Large intestine (tissue), 3 donors: ENCODE data around the gene SIMC1. TPM values are rescaled to one million over a fixed set of nuclear protein-coding genes. Genes with fewer than 3 reads are reported as not detected.

ENCODE experiments used
- DNase-seq, 2 donors: peaks; one replicate each; pipeline versions ENCODE4 v3.0.0 to v3.0.0-alpha.2; 2013
- H3K27ac ChIP-seq: one replicate; pipeline ENCODE4 v1.5.1; 2013; ENCODE audit warnings: low read length
- H3K27me3 ChIP-seq: 2 replicates; pipeline ENCODE4 v1.6.1; 2013; ENCODE audit warnings: low read length; ENCODE audit not compliant: control insufficient read depth, insufficient read depth
- H3K36me3 ChIP-seq: 2 replicates; pipeline ENCODE4 v1.6.1; 2013; ENCODE audit warnings: low read length; ENCODE audit not compliant: control insufficient read depth, insufficient read depth
- H3K4me1 ChIP-seq: one replicate; pipeline ENCODE4 v1.6.1; 2013; ENCODE audit warnings: low read length; ENCODE audit not compliant: control insufficient read depth, insufficient read depth
- H3K4me3 ChIP-seq: one replicate; pipeline ENCODE4 v1.5.1; 2013; ENCODE audit warnings: low read length
- H3K9me3 ChIP-seq: one replicate; pipeline ENCODE4 v1.6.1; 2013; ENCODE audit warnings: mild to moderate bottlenecking, low read depth, low read length, moderate library complexity; ENCODE audit not compliant: control insufficient read depth
- WGBS: methylation state at CpG from one replicate; pipeline ENCODE4 v1.1.5; 2013; ENCODE audit warnings: low lambda C conversion rate; ENCODE audit not compliant: insufficient coverage; 5-methylcytosine and 5-hydroxymethylcytosine counted together
- polyA plus RNA-seq: library from polyadenylated mRNA; unstranded; fragments of 120-200 nt; gene quantifications from one replicate; pipeline ENCODE4 v1.2.1, GENCODE V29; 2013

SIMC1 gene
- polyA plus RNA-seq, 1 donor = 14.7 TPM

DNA sequence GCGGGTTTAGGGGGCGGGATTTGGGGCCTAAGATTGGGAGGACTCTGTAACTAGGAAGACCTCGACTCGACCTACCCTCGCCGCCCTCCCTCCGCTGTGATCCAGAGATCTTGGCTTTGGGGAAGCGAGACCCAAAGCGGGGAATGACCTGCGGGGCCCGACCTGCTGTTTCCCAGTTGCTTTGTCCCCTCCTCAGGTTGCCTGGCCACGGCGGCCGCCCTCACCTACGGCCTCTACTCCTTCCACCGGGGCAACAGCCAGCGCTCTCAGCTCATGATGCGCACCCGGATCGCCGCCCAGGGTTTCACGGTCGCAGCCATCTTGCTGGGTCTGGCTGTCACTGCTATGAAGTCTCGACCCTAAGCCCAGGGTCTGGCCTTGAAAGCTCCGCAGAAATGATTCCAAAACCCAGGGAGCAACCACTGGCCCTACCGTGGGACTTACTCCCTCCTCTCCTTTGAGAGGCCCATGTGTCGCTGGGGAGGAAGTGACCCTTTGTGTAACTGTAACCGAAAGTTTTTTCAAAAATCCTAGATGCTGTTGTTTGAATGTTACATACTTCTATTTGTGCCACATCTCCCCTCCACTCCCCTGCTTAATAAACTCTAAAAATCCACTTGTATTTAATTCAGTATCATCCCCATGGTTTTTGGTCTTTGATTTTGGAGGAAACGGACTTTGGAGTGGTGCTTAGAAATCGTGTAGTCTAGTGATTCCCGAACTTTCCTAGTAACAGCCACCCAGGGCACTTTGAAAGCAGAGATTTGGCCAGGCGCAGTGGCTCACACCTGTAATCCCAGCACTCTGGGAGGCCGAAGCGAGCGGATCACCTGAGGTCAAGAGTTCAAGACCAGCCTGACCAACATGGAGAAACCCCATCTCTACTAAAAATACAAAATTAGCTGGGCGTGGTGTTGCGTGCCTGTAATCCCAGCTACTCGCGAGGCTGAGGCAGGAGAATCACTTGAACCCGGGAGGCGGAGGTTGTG, 151.2 kb downstream of the SIMC1 start:
- no peak for DNase-seq
- Histone ChIP-seq H3K27ac (peak overlapping the region; percentile 95), H3K9me3 (no peaks in the 10 kb centered on the region), H3K4me3 (peak overlapping the region; percentile 61), H3K4me1 (peaks cover 5% of the 10 kb centered on the region), H3K27me3 (no peaks in the 10 kb centered on the region), H3K36me3 (peaks cover 57% of the 10 kb centered on the region)
- 20% methylated on average over 1 of the region's 41 CpGs for WGBS

GRCh38 chr5:176391479-176391878, 153.3 kb downstream of the SIMC1 start:
- H3K36me3 ChIP-seq = peaks cover 57% of the 10 kb centered on the region
- H3K9me3 ChIP-seq = no peaks in the 10 kb centered on the region
- H3K27me3 ChIP-seq = no peaks in the 10 kb centered on the region
- no peak overlapping the region for H3K4me3 ChIP-seq
- WGBS = no CpG with 5 or more reads among the region's 4 CpGs
- peaks cover 5% of the 10 kb centered on the region for H3K4me1 ChIP-seq
- no peak overlapping the region for H3K27ac ChIP-seq
- DNase-seq = no peak

- H3K36me3 ChIP-seq = peaks cover 58% of the 10 kb centered on the region
- no peak overlapping the region for H3K27ac ChIP-seq
- no CpG with 5 or more reads among the region's 4 CpGs for WGBS
- H3K4me1 ChIP-seq = peaks cover 5% of the 10 kb centered on the region
- no peaks in the 10 kb centered on the region for H3K9me3 ChIP-seq
- DNase-seq = no peak
- H3K27me3 ChIP-seq = no peaks in the 10 kb centered on the region
- no peak overlapping the region for H3K4me3 ChIP-seq
Observed at GRCh38 chr5:176391999-176392398, 153.8 kb downstream of the SIMC1 start.

GRCh38 chr5:176392526-176392925, 154.3 kb downstream of the SIMC1 start:
- H3K9me3 ChIP-seq = no peaks in the 10 kb centered on the region
- no CpG with 5 or more reads among the region's 11 CpGs for WGBS
- H3K36me3 ChIP-seq = peaks cover 62% of the 10 kb centered on the region
- H3K4me3 ChIP-seq = no peak overlapping the region
- no peaks in the 10 kb centered on the region for H3K27me3 ChIP-seq
- peaks cover 5% of the 10 kb centered on the region for H3K4me1 ChIP-seq
- H3K27ac ChIP-seq = no peak overlapping the region
- DNase-seq = no peak

DNA sequence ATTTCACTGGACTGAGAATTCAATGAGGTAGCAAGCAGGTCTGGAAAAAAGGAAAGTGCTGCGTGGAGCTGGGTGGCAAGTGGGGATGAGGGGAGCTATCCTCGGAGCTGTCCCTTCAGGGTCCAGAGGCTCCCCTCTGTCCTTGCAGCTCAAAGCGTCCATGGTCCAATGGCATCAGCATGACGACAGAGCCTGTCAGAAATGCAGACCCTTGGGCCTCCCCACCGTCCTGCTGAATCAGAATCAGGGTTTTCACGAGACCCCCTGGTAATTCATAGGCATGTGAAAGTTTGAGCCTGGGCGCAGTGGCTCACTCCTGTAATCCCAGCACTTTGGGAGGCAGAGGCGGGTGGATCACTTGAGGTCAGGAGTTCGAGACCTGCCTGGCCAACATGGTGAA, 155.9 kb downstream of the SIMC1 start:
- H3K27ac ChIP-seq = no peak overlapping the region
- H3K36me3 ChIP-seq = peaks cover 71% of the 10 kb centered on the region
- no CpG with 5 or more reads among the region's 9 CpGs for WGBS
- H3K4me1 ChIP-seq = peaks cover 5% of the 10 kb centered on the region
- DNase-seq = no peak
- no peak overlapping the region for H3K4me3 ChIP-seq
- no peaks in the 10 kb centered on the region for H3K9me3 ChIP-seq
- H3K27me3 ChIP-seq = no peaks in the 10 kb centered on the region

DNA sequence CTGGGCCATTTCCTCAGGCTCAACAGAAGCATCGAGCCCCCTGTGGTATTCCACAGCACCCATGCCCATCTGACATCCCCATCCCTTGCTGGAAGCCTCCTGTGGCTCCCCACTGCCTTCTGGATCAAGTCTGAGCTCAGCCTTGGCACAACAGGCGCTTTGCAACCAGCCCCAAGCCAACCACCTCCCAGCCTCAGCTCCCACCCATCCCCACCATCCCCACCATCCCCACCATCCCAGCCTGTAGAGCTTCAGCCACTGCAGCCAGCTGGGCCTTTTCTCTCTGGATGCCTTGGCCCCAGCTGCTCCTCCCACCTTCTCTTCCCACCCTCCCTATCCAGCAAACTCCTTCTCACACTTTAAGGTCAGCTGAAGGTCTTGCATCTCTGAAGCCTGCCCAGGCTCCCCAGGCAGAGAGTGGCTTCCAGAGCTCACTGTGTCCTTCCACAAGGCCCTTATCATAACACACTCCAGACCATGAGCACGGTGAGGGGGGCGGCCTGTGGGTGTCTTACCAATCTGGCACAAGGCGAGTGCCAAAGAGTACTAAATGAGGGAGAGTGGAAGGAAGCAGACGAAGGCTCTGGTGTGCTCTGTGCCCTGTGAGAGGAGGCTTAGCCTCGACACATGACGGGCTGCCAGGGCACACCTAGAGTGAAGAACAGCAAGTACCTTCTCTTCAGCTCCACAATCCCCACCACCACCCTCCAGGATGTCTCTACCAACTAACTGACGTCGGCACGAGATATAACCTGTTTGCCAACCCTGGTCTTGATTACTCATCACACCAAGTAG, 156.9 kb downstream of the SIMC1 start:
- no peak for DNase-seq
- Histone ChIP-seq H3K27me3 (no peaks in the 10 kb centered on the region), H3K36me3 (peaks cover 73% of the 10 kb centered on the region), H3K4me3 (no peak overlapping the region), H3K9me3 (no peaks in the 10 kb centered on the region), H3K27ac (no peak overlapping the region), H3K4me1 (no peaks in the 10 kb centered on the region)
- no CpG with 5 or more reads among the region's 11 CpGs for WGBS

Other genes starting within 250 kb of the SIMC1 start
- 116 TPM for gene KIAA1191, start 123.3 kb downstream of the SIMC1 start, polyA plus RNA-seq
- gene ARL10, start 127.1 kb downstream of the SIMC1 start, polyA plus RNA-seq = 6.5 TPM
- gene NOP16, start 150.2 kb downstream of the SIMC1 start, polyA plus RNA-seq = 27.6 TPM
- 133 TPM for gene HIGD2A, start 150.3 kb downstream of the SIMC1 start, polyA plus RNA-seq
- gene CLTB, start 178.1 kb downstream of the SIMC1 start, polyA plus RNA-seq = 137 TPM
- gene FAF2, start 210.0 kb downstream of the SIMC1 start, polyA plus RNA-seq = 50.9 TPM